Measurements from ENCODE around the gene KRT10.

- no peak for TF ChIP-seq CTCF (IDR thresholded peaks at IDR 0.05)
- TF ChIP-seq ZFX (IDR thresholded peaks at IDR 0.05; ENCODE audit: borderline replicate concordance): no peak
Observed at GRCh38 chr17:40857535-40857934, 35.1 kb upstream of the KRT10 start.

Data from 22Rv1 (cell line).